ENCODE measurements around the gene PML.

DNA sequence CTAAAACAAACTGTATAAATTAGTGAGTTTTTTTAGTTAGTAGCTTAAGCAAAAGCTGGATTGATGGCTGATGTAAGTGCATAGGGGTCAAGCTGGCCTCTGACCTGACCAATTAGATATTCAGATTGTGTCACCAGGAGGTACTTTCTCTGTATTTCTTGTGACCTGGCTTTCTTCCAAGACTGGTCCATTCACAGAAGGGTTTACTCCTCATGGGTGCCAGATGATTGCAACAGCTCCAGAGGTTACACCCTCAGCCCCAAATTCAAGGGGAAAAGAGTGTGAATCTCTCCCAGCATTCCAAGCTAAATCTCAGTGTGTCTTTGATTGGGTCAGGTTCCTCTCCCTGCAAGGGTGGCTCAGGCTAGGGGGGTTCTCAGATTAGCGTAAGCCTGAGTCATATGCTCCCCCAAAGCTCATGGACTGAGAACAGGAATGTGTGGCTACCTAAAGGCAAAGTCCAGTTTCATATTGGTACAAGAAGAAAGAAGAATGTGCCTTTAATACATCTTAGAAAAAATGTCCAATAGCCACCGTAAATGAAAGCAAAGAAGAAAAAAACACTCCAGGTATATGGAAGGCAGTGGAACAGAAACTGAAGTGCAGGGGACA is 16.5 kb downstream of the PML start:
- TF ChIP-seq, protein P1, sequence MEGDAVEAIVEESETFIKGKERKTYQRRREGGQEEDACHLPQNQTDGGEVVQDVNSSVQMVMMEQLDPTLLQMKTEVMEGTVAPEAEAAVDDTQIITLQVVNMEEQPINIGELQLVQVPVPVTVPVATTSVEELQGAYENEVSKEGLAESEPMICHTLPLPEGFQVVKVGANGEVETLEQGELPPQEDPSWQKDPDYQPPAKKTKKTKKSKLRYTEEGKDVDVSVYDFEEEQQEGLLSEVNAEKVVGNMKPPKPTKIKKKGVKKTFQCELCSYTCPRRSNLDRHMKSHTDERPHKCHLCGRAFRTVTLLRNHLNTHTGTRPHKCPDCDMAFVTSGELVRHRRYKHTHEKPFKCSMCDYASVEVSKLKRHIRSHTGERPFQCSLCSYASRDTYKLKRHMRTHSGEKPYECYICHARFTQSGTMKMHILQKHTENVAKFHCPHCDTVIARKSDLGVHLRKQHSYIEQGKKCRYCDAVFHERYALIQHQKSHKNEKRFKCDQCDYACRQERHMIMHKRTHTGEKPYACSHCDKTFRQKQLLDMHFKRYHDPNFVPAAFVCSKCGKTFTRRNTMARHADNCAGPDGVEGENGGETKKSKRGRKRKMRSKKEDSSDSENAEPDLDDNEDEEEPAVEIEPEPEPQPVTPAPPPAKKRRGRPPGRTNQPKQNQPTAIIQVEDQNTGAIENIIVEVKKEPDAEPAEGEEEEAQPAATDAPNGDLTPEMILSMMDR (IDR thresholded peaks at IDR 0.05) = no peak
- TF ChIP-seq POLR2A (IDR thresholded peaks at IDR 0.05) = no peak

Data from tibial nerve (tissue), 3 donors.